ENCODE data around the gene FUT1. TPM values are rescaled to one million over a fixed set of nuclear protein-coding genes. Genes with fewer than 3 reads are reported as not detected.

FUT1 gene
- total and polyA plus RNA-seq, 9 of the 15 experiments (the other 6 are each of a cell fraction or from before 2014, with no cell fraction given) = 2.3 to 18.5 (median 8.8) TPM

- Histone ChIP-seq H3K4me3 (no peak overlapping the region), H3K9me3 (replicated peaks; ENCODE audit: control insufficient read depth, insufficient read depth, low read depth, low read length) (no peaks in the 10 kb centered on the region), H4K20me1 (replicated peaks; ENCODE audit: control insufficient read depth, insufficient read depth, low read length) (no peaks in the 10 kb centered on the region), H3K9ac (ENCODE audit: insufficient read depth in 1 of 2, low read depth in 2 of 2, low read length in 2 of 2) (no peak overlapping the region), H3K4me1 (replicated peaks in 1 of 2; ENCODE audit: control insufficient read depth in 2 of 2, insufficient read depth in 2 of 2, low read length in 2 of 2) (peaks cover 3 to 13% of the 10 kb centered on the region in 2 experiments; a peak in 4 of 5 replicates), H3K27ac (ENCODE audit: extremely low read depth, low read depth, low read length) (no peak overlapping the region), H2AFZ (ENCODE audit: low read depth, low read length) (no peak overlapping the region), H3K9me1 (ENCODE audit: control insufficient read depth, insufficient read depth, low read length) (no peaks in the 10 kb centered on the region), H3K27me3 (ENCODE audit: control insufficient read depth in 2 of 2, insufficient read depth in 2 of 2, low read length in 2 of 2) (no peaks in the 10 kb centered on the region), H3K4me2 (ENCODE audit: insufficient read depth, low read length) (no peak overlapping the region), H3K79me2 (ENCODE audit: control insufficient read depth, insufficient read depth, low read length) (no peaks in the 10 kb centered on the region), H3K36me3 (ENCODE audit: control insufficient read depth, insufficient read depth, low read length) (peaks cover 2% of the 10 kb centered on the region; the same call in 1 of the 3 replicates)
- no peak for FAIRE-seq
- in situ Hi-C loops (cut with MboI) = loop anchor here (5.0 to 10.0 kb wide), 3 partner anchors 49 to 432 kb away; no protein-coding TSS in a partner anchor
- ChIA-PET POLR2A (interaction anchor here (0.8 to 1.6 kb wide), 2 partner anchors 17 to 54 kb away, joined by 3 to 4 read pairs; partner anchors contain the start of gene BCAT2), CTCF (ENCODE audit: low intra/inter-chr PET ratio) (no interaction called here)
- WGBS (ENCODE audit: insufficient coverage, low coverage, missing lambda C conversion rate) = 71% methylated on average over 8 of the region's 8 CpGs
- intact Hi-C loops (cut with micrococcal nuclease) = no loop called here
- no TSS peak for BruUV-seq (replicated peaks)
- no peak for DNase-seq (ENCODE audit: extremely low read depth in 1 of 4, low spot score in 3 of 4)
- ATAC-seq = no peak
- TF ChIP-seq THRAP3 (IDR thresholded peaks at IDR 0.05; ENCODE audit: borderline replicate concordance) (no peak), FOXM1 (IDR thresholded peaks at IDR 0.05; ENCODE audit: low read depth) (no peak), FOXM1 (CRISPR knock-in tag; IDR thresholded peaks at IDR 0.05; ENCODE audit: low read depth) (no peak), ARID1B (IDR thresholded peaks at IDR 0.05) (no peak), ZNF518B (CRISPR knock-in tag; IDR thresholded peaks at IDR 0.05) (no peak), NFIC (IDR thresholded peaks at IDR 0.05) (no peak), SMARCC2 (IDR thresholded peaks at IDR 0.05; ENCODE audit: low read depth) (no peak), FOXJ3 (CRISPR knock-in tag; IDR thresholded peaks at IDR 0.05) (no peak)
Measured at GRCh38 chr19:48793271-48793670, 40.8 kb upstream of the FUT1 start.

Measured in K562 (cell line).